NT2/D1 (cell line): ENCODE data around the gene TMEM63A.

Source experiments
- DNase-seq: peaks from one replicate; pipeline ENCODE4 v3.0.0-alpha.2; 2011; ENCODE audit warnings: low read depth, low spot score
- H3K27me3 ChIP-seq: 2 replicates; pipeline ENCODE4 v1.6.0; 2011; ENCODE audit warnings: mild to moderate bottlenecking; ENCODE audit not compliant: insufficient read length, insufficient read depth
- H3K36me3 ChIP-seq: 2 replicates; pipeline ENCODE4 v1.6.1; 2011; ENCODE audit warnings: mild to moderate bottlenecking, low read length, mixed read lengths; ENCODE audit not compliant: insufficient read depth, insufficient read length
- H3K4me1 ChIP-seq: 2 replicates; pipeline ENCODE4 v1.5.1; 2011; ENCODE audit not compliant: insufficient read depth, insufficient read length
- H3K4me3 ChIP-seq: 2 replicates; pipeline ENCODE4 v1.5.1; 2011; ENCODE audit warnings: low read depth; ENCODE audit not compliant: insufficient read length
- H3K9ac ChIP-seq: 2 replicates; pipeline ENCODE4 v1.6.0; 2011; ENCODE audit warnings: low read depth; ENCODE audit not compliant: insufficient read length
- H3K9me3 ChIP-seq: 2 replicates; pipeline ENCODE4 v1.5.1; 2011; ENCODE audit warnings: mild to moderate bottlenecking, low read length; ENCODE audit not compliant: insufficient read depth
- SUZ12 ChIP-seq: IDR thresholded peaks from 2 replicates; pipeline ENCODE4 v1.6.1; 2011; ENCODE audit not compliant: insufficient read length, insufficient read depth; ENCODE audit errors: extremely low read depth
- YY1 ChIP-seq: IDR thresholded peaks from 2 replicates; pipeline ENCODE4 v1.6.1; 2011; ENCODE audit not compliant: insufficient read length, insufficient read depth
- ZNF274 ChIP-seq: IDR thresholded peaks from 2 replicates; pipeline ENCODE4 v1.6.1; 2011; ENCODE audit warnings: mild to moderate bottlenecking, low read depth, low read length

TMEM63A gene

GRCh38 chr1:225861834-225862580, 20.2 kb downstream of the TMEM63A start:
- no peak overlapping the region for H3K4me3 ChIP-seq
- no peaks in the 10 kb centered on the region for H3K27me3 ChIP-seq
- H3K9ac ChIP-seq = no peak overlapping the region
- no peaks in the 10 kb centered on the region for H3K4me1 ChIP-seq
- no peak for DNase-seq
- no peak for TF ChIP-seq SUZ12
- TF ChIP-seq YY1 = no peak
- no peak for TF ChIP-seq ZNF274
- H3K36me3 ChIP-seq = peaks cover 73% of the 10 kb centered on the region
- no peaks in the 10 kb centered on the region for H3K9me3 ChIP-seq

DNA sequence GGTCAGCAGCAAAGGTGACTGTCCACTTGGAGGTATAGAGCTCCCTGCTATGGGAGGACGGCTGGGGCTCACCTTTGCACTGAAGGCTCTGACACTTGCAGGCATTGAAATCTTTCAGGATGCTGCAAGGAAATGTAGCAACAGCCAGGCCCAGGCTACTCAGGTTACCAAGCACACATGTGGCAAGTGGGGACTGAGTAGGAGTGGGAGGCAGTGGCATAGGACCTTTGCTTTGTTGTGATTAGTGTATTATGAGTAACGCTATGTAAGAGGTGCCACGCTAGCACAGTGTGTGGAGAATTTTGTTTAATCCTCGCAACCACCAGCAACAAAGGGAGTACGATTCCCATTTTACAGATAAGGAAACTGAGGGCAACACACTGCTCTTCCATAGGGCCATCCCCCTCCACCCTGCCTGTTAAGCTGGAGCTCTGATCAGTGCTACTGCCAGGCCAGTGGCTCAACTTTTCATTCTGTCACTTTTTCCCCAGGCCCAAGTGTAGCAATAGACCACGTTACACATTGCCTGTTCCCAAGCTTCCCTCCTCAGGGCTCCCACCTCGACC, 21.2 kb downstream of the TMEM63A start:
- H3K4me3 ChIP-seq = no peak overlapping the region
- no peaks in the 10 kb centered on the region for H3K9me3 ChIP-seq
- no peak for DNase-seq
- H3K27me3 ChIP-seq = no peaks in the 10 kb centered on the region
- no peaks in the 10 kb centered on the region for H3K4me1 ChIP-seq
- TF ChIP-seq SUZ12 = no peak
- TF ChIP-seq ZNF274 = no peak
- TF ChIP-seq YY1 = no peak
- H3K9ac ChIP-seq = no peak overlapping the region
- H3K36me3 ChIP-seq = peaks cover 73% of the 10 kb centered on the region

GRCh38 chr1:225860107-225860506, 22.1 kb downstream of the TMEM63A start:
- no peak for TF ChIP-seq ZNF274
- no peak for TF ChIP-seq YY1
- no peak for TF ChIP-seq SUZ12
- peaks cover 65% of the 10 kb centered on the region for H3K36me3 ChIP-seq

DNA sequence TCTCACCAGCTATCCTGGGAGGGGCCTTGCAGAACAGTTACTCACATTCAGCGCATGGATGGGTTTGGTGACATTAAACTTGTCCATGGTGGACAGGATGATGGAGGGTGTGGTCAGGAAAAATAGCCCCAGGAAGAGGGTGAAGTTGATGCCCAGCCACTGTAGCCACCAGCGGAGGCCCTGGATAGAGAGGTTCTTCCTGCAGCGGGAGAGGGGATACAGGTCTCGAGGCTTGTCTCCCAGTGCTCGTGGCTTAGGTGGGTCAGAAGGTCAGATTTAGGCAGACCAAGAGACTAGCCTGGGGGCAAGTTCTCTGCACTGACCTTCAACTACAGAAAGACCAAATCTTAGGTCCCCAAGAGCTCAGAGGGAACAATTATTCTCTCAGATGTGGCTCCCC, 23.0 kb downstream of the TMEM63A start:
- H3K4me3 ChIP-seq = no peak overlapping the region
- no peaks in the 10 kb centered on the region for H3K27me3 ChIP-seq
- no peaks in the 10 kb centered on the region for H3K4me1 ChIP-seq
- no peaks in the 10 kb centered on the region for H3K9me3 ChIP-seq
- TF ChIP-seq SUZ12 (no peak), ZNF274 (no peak)
- H3K9ac ChIP-seq = no peak overlapping the region
- no peak for DNase-seq
- H3K36me3 ChIP-seq = peaks cover 66% of the 10 kb centered on the region

More at GRCh38 chr1:225860107-225860506, 22.1 kb downstream of the TMEM63A start:
- no peaks in the 10 kb centered on the region for H3K27me3 ChIP-seq
- H3K9ac ChIP-seq = no peak overlapping the region
- no peak overlapping the region for H3K4me3 ChIP-seq
- no peak for DNase-seq
- H3K9me3 ChIP-seq = no peaks in the 10 kb centered on the region
- H3K4me1 ChIP-seq = no peaks in the 10 kb centered on the region

DNA sequence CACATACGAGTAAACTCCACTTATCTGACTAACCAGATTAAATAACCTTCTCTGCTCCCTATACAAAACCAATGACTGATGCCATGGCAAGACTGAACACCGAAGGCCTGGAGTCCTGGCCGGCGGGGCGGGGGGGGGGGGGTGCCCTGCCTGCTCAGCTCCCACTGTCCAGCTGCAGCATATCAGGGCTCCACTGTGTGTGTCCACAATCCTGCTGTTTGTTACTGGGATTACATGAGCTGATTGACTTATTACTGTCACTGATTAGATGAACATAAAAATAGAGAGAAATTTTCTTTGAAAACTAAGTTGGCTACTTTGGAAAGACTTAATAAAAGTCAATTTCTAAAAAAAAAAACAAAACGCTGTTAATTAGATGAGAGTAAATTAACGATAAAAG, 24.9 kb downstream of the TMEM63A start:
- no peak for TF ChIP-seq SUZ12
- TF ChIP-seq ZNF274 = no peak
- no peak for TF ChIP-seq YY1
- H3K4me1 ChIP-seq = no peaks in the 10 kb centered on the region
- H3K9ac ChIP-seq = no peak overlapping the region
- no peaks in the 10 kb centered on the region for H3K27me3 ChIP-seq
- no peak overlapping the region for H3K4me3 ChIP-seq
- no peak for DNase-seq
- H3K36me3 ChIP-seq = peaks cover 68% of the 10 kb centered on the region
- no peaks in the 10 kb centered on the region for H3K9me3 ChIP-seq

DNA sequence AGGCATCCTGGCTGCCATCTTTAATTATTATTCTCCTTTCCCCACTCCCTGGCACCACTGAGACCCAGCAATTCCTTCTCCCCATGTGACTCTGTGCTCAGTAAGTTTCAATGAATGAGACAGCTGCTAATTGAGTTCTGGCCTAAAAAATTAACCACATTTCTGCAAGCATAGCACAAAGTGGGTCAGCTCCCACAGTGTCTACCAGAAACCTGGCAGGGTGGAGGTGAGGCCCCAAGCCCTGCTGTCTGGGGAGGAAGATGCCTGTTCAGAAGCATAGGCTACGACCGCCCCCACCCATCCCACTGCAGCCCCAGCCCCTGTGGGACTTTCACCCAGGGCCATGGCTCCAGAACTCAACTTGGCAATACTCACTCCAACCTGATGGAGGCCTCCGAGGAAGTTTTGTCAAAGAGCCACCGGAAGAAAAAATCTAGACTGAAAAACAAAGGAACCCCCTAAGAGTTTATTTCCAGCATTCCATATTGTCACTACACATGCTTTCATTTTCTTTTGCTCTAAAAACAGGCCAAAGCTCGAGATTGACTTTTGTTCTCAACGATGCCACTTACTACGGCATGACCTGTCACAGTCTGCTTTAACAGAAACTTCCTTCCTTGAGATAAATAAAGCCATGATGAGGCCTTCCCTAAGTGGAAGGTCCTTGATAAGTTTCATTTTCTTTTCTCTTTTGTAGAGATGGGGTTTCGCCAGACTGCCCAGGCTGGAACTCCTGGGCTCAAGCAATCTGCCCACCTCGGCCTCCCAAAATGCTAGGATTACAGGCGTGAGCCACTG, 26.5 kb downstream of the TMEM63A start:
- Histone ChIP-seq H3K36me3 (peaks cover 57% of the 10 kb centered on the region), H3K9ac (no peak overlapping the region), H3K9me3 (peaks cover 14% of the 10 kb centered on the region; the same call in 1 of the 2 replicates), H3K27me3 (no peaks in the 10 kb centered on the region), H3K4me3 (no peak overlapping the region), H3K4me1 (no peaks in the 10 kb centered on the region)
- no peak for TF ChIP-seq ZNF274
- no peak for TF ChIP-seq YY1
- TF ChIP-seq SUZ12 = no peak
- DNase-seq = no peak

DNA sequence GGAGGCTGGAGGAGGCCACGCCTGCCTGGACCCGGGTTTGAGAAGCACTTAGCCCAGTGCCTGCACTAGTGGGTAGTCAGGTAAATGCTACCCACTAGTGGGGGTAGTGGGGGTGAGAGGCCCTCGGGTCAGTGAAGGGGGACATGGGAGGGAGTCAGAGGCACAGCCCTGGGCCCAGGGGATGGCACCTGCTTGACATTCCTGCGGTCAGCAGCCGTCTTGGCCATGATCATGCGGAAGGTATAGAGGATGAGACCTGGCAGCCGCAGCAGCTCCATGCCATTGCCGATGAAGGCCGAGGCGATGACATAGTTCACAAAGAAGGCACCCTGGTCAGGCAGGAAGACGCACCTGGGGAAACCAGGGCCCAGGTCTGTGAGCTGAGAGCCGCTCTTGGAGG, 28.7 kb downstream of the TMEM63A start:
- no peak overlapping the region for H3K4me3 ChIP-seq
- H3K9me3 ChIP-seq = peaks cover 27% of the 10 kb centered on the region; the same call in 1 of the 2 replicates
- no peak overlapping the region for H3K9ac ChIP-seq
- H3K4me1 ChIP-seq = no peaks in the 10 kb centered on the region
- peaks cover 50% of the 10 kb centered on the region for H3K36me3 ChIP-seq
- DNase-seq = no peak
- no peaks in the 10 kb centered on the region for H3K27me3 ChIP-seq
- TF ChIP-seq YY1 = no peak
- no peak for TF ChIP-seq ZNF274
- no peak for TF ChIP-seq SUZ12
